ENCODE results near the gene FAM181B. TPM values are rescaled to one million over a fixed set of nuclear protein-coding genes. Genes with fewer than 3 reads are reported as not detected.

The FAM181B gene
- total RNA-seq, 2 experiments from 2014 or later, result not detected

DNA sequence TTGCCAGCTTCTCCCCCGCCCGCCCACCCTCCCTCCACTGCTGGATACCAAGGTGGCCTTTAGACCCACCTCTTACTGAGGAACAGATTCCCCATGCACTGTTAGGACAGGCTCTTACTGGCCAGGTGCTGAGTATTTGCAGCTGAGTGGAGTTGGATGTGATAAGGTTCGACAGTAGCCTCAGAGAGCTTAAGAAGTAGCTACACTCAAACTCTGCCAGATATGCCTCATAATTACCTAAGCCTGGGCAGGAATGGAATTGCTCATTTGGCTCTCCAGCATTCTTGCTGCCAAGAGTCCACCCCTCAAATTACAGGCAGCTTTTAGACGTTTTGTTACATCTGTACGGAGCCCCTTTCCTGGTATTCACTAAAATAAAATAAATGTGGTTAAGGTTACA is 9.6 kb downstream of the FAM181B start:
- CTCF ChIA-PET, result no interaction called here
- Mint-ChIP-seq H3K27me3 (peaks cover 21% of the 10 kb centered on the region), H3K36me3 (ENCODE audit: low read depth) (no peaks in the 10 kb centered on the region), H3K27ac (no peak overlapping the region), H3K4me1 (no peaks in the 10 kb centered on the region), H3K4me3 (no peak overlapping the region), H3K9me3 (no peaks in the 10 kb centered on the region)
- POLR2A ChIA-PET, result no interaction called here
- DNase-seq, result no peak

DNA sequence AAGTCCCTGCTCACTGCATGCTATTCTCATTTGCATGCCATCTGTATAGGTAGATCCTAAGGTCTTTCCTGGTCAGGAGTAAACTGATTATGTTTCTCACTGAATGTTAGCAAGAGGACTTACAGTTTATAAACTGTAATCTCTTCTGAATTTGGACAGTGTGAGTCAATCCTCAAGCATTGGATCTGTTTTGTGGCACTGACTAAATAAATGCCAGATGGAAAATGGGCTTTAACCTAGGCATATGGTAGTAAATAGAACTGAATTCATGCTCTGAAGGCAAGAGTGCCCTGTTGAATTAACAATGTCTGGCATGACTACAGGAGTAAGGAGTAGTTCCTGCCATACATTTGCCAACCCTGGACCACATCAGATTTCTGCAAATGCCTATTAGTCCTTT is 11.4 kb downstream of the FAM181B start:
- DNase-seq, result no peak
- ChIA-PET CTCF (no interaction called here), POLR2A (no interaction called here)
- H3K27me3 Mint-ChIP-seq, result peaks cover 15% of the 10 kb centered on the region
- H3K36me3 Mint-ChIP-seq (ENCODE audit: low read depth), result no peaks in the 10 kb centered on the region
- H3K9me3 Mint-ChIP-seq, result no peaks in the 10 kb centered on the region
- no peak overlapping the region for H3K4me3 Mint-ChIP-seq
- H3K4me1 Mint-ChIP-seq, result no peaks in the 10 kb centered on the region
- no peak overlapping the region for H3K27ac Mint-ChIP-seq

- CTCF ChIA-PET, result no interaction called here
- no peaks in the 10 kb centered on the region for H3K9me3 Mint-ChIP-seq
- no peak overlapping the region for H3K4me3 Mint-ChIP-seq
- POLR2A ChIA-PET, result no interaction called here
- DNase-seq, result no peak
- H3K27me3 Mint-ChIP-seq, result peaks cover 11% of the 10 kb centered on the region
- H3K27ac Mint-ChIP-seq, result no peak overlapping the region
- no peaks in the 10 kb centered on the region for H3K36me3 Mint-ChIP-seq (ENCODE audit: low read depth)
- H3K4me1 Mint-ChIP-seq, result no peaks in the 10 kb centered on the region
Observed at GRCh38 chr11:82720267-82721065, 13.2 kb downstream of the FAM181B start.

- Mint-ChIP-seq H3K9me3 (no peaks in the 10 kb centered on the region), H3K4me1 (no peaks in the 10 kb centered on the region), H3K36me3 (ENCODE audit: low read depth) (no peaks in the 10 kb centered on the region), H3K27ac (no peak overlapping the region), H3K27me3 (peaks cover 9% of the 10 kb centered on the region), H3K4me3 (no peak overlapping the region)
- DNase-seq, result no peak
- CTCF ChIA-PET, result no interaction called here
- POLR2A ChIA-PET, result no interaction called here
Observed at GRCh38 chr11:82719361-82720105, 14.1 kb downstream of the FAM181B start.

- CTCF ChIA-PET, result no interaction called here
- DNase-seq, result no peak
- Mint-ChIP-seq H3K27me3 (peaks cover 9% of the 10 kb centered on the region), H3K4me1 (no peaks in the 10 kb centered on the region), H3K27ac (no peak overlapping the region), H3K4me3 (no peak overlapping the region), H3K9me3 (no peaks in the 10 kb centered on the region), H3K36me3 (ENCODE audit: low read depth) (no peaks in the 10 kb centered on the region)
- POLR2A ChIA-PET, result no interaction called here
Observed at GRCh38 chr11:82718821-82719220, 14.8 kb downstream of the FAM181B start.

- H3K27ac Mint-ChIP-seq, result no peak overlapping the region
- no peaks in the 10 kb centered on the region for H3K9me3 Mint-ChIP-seq
- no peak overlapping the region for H3K4me3 Mint-ChIP-seq
- ChIA-PET CTCF (interaction anchor here (0.6 to 1.5 kb wide), 3 partner anchors 22 to 1099 kb away, joined by 3 to 4 read pairs (median 3); no protein-coding TSS in a partner anchor), POLR2A (no interaction called here)
- H3K27me3 Mint-ChIP-seq, result peaks cover 4% of the 10 kb centered on the region
- no peaks in the 10 kb centered on the region for H3K4me1 Mint-ChIP-seq
- peak; percentile 37 for DNase-seq
- no peaks in the 10 kb centered on the region for H3K36me3 Mint-ChIP-seq (ENCODE audit: low read depth)
Observed at GRCh38 chr11:82718307-82718706, 15.4 kb downstream of the FAM181B start.

DNA sequence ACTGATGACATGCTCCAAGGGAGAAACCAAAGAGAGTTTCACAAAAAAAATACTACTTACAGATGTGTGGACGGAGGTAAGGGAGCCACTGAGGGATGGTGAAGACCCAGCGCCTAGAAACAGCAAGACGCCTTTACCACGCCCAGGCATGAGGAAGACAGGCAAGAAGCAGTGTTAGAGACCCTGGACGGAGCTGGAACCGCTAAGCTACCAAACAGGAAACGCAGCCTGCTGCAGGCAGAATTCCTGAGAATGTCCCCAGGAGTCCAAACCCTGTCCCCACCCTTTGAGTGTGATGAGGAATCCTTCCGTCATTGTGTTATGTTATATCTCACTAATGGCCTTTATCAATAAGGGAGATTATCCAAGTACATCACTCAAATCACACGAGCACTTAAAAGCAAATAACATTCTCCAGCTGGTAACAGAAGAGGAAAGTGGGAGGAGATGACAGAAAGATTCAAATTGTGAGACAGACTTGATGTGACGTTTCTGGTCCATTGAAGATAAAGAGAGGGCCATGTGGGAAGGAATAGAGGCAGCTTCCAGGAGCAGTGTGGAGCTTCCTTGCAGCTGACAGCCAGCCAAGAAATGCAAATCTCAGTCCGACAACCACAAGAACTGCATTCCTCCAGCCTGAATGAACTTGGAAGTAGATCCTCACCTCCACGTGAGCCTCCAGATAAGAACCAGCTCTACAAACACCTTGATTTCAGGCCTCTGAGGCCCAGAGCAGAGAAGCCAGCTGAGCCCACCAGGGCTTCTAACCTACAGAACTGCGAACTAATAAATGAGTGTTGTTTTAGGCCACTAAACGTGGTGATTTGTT is 19.1 kb downstream of the FAM181B start:
- Mint-ChIP-seq H3K9me3 (no peaks in the 10 kb centered on the region), H3K36me3 (ENCODE audit: low read depth) (no peaks in the 10 kb centered on the region), H3K4me1 (no peaks in the 10 kb centered on the region), H3K27ac (no peak overlapping the region), H3K4me3 (no peak overlapping the region), H3K27me3 (peaks cover 7% of the 10 kb centered on the region)
- CTCF ChIA-PET, result no interaction called here
- POLR2A ChIA-PET, result no interaction called here
- no peak for DNase-seq

GRCh38 chr11:82711648-82712047 is 22.0 kb downstream of the FAM181B start:
- H3K9me3 Mint-ChIP-seq, result no peaks in the 10 kb centered on the region
- ChIA-PET CTCF (no interaction called here), POLR2A (no interaction called here)
- H3K27ac Mint-ChIP-seq, result no peak overlapping the region
- no peak for DNase-seq
- H3K4me1 Mint-ChIP-seq, result no peaks in the 10 kb centered on the region
- no peak overlapping the region for H3K4me3 Mint-ChIP-seq
- no peaks in the 10 kb centered on the region for H3K36me3 Mint-ChIP-seq (ENCODE audit: low read depth)
- peaks cover 6% of the 10 kb centered on the region for H3K27me3 Mint-ChIP-seq

DNA sequence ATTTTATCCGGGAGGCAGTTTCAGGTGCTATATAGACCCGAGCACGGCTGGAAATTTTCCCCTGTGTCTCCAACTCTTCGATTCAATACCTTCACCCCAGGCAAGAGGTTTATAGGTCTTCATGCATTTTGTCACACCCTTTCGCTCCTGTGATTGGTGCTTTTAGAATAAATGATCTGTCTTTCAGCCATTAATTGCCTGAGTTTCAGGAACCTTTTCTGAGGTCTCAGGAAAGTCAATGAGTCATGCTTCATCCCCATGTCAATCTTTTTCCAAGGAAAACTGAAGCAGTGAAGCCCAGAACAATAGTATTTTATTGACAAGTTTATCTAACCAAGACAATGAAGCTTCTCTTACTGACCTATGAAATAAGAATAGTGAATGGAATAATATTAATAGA is 29.9 kb downstream of the FAM181B start:
- no peaks in the 10 kb centered on the region for H3K9me3 Mint-ChIP-seq
- H3K27ac Mint-ChIP-seq, result no peak overlapping the region
- no peaks in the 10 kb centered on the region for H3K36me3 Mint-ChIP-seq (ENCODE audit: low read depth)
- no peaks in the 10 kb centered on the region for H3K4me1 Mint-ChIP-seq
- no peak overlapping the region for H3K4me3 Mint-ChIP-seq
- H3K27me3 Mint-ChIP-seq, result peaks cover 13% of the 10 kb centered on the region
- DNase-seq, result no peak
- ChIA-PET POLR2A (no interaction called here), CTCF (no interaction called here)

DNA sequence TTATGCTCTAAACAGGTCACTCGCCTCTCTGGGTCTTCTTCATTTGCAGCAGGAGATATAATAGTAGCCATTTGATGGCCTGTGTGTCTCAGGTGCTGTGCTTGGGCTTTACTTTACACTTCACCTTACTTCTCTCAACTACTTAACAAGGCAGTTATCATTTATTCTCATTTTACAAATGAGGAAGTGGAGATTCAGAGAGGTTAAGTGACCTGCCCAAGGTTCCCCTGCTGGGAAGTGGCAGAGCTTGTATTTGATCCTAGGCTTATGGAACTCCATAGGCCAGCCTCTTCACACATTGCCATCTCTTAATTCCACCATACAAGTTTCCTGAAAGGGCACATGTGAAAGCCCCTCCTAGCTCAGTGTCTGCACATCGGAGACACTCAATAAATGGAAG is 30.4 kb downstream of the FAM181B start:
- DNase-seq, result no peak
- CTCF ChIA-PET, result no interaction called here
- Mint-ChIP-seq H3K4me1 (no peaks in the 10 kb centered on the region), H3K9me3 (no peaks in the 10 kb centered on the region), H3K27me3 (peaks cover 13% of the 10 kb centered on the region), H3K27ac (no peak overlapping the region), H3K4me3 (no peak overlapping the region), H3K36me3 (ENCODE audit: low read depth) (no peaks in the 10 kb centered on the region)
- POLR2A ChIA-PET, result no interaction called here

GRCh38 chr11:82701847-82702520 is 31.7 kb downstream of the FAM181B start:
- CTCF ChIA-PET, result no interaction called here
- peaks cover 11% of the 10 kb centered on the region for H3K27me3 Mint-ChIP-seq
- no peak overlapping the region for H3K27ac Mint-ChIP-seq
- DNase-seq, result peak; percentile 33
- no peaks in the 10 kb centered on the region for H3K9me3 Mint-ChIP-seq
- no peaks in the 10 kb centered on the region for H3K36me3 Mint-ChIP-seq (ENCODE audit: low read depth)
- POLR2A ChIA-PET, result no interaction called here
- no peaks in the 10 kb centered on the region for H3K4me1 Mint-ChIP-seq
- no peak overlapping the region for H3K4me3 Mint-ChIP-seq

DNA sequence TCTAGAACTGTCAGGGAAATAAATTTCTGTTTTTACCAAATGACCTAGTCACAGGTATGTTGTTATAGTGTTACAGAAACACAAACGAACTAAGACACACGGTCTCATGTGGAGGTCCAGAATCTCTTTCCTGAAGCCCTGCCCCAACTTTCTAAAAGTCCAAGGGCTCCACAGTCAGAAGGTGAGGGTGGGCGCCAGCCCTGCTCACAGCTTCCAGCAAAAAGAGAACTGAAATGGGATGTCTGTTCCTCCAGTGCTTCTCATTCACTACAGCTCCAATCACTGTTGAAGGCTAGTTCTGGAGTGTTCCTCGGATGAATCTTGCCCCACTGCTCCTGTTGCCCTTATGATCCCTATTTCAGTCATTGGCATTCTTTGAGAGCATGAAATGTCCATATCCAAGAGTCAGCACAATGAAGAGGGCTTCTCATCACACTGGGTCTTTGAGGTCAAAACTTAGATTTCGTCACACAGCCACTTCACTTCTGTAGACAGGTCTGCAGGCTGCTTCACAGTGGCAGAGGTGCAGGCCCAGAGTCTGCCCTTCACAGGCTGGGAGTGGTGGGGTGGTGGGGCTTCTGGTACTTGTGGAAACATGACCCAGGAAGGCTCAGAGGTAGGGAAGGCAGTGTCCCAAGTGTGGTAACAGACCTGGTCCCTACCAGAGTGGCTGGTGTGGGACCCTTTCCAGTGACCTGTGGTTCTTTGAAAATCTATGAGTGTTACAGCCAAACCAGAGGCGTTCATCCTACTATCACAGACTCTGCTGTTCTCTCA is 34.9 kb downstream of the FAM181B start:
- ChIA-PET CTCF (no interaction called here), POLR2A (no interaction called here)
- Mint-ChIP-seq H3K9me3 (no peaks in the 10 kb centered on the region), H3K4me3 (no peak overlapping the region), H3K36me3 (ENCODE audit: low read depth) (no peaks in the 10 kb centered on the region), H3K4me1 (no peaks in the 10 kb centered on the region), H3K27me3 (peaks cover 8% of the 10 kb centered on the region), H3K27ac (no peak overlapping the region)
- no peak for DNase-seq
